Measurements from ENCODE around the gene BRDT.

DNA sequence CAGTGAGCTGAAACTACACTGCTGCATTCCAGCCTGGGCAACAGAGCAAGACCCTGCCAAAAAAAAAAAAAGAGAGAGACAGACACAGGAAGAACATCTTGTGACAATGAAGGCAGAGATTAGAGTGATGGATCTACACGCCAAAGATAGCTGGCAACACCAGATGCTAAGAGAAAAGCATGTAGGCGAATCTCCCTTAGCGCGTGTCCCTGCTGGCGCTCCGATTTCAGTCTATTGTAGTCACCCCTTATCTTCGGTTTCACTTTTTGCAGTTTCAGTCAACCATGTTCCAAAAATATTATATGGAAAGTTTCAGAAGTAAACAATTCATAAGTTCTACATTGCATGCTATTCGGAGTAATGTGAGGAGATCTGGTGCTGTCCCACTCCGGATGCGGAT, 11.6 kb upstream of the BRDT start:
- TF ChIP-seq, protein P1, sequence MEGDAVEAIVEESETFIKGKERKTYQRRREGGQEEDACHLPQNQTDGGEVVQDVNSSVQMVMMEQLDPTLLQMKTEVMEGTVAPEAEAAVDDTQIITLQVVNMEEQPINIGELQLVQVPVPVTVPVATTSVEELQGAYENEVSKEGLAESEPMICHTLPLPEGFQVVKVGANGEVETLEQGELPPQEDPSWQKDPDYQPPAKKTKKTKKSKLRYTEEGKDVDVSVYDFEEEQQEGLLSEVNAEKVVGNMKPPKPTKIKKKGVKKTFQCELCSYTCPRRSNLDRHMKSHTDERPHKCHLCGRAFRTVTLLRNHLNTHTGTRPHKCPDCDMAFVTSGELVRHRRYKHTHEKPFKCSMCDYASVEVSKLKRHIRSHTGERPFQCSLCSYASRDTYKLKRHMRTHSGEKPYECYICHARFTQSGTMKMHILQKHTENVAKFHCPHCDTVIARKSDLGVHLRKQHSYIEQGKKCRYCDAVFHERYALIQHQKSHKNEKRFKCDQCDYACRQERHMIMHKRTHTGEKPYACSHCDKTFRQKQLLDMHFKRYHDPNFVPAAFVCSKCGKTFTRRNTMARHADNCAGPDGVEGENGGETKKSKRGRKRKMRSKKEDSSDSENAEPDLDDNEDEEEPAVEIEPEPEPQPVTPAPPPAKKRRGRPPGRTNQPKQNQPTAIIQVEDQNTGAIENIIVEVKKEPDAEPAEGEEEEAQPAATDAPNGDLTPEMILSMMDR (conservative IDR thresholded peaks at IDR 0.05): no peak
- no peak for TF ChIP-seq ZFX (IDR thresholded peaks at IDR 0.05)

Measured in C4-2B (cell line).